Central memory CD8-positive, alpha-beta T cell (primary cell): Measurements from ENCODE around the gene GTSE1.

ENCODE experiments used
- ATAC-seq: fragments of 150-1000 bp; cut with Tn5 transposase; replicated peaks from 2 replicates; pipeline ENCODE4 v1.10.0; 2022; ENCODE audit warnings: mild to moderate bottlenecking, moderate FRiP score, moderate number of reproducible peaks; ENCODE audit not compliant: poor library complexity, severe bottlenecking; ENCODE audit errors: extremely low read depth
- DNase-seq, 2 donors: peaks; one replicate each; pipeline ENCODE4 v3.0.0; 2021; ENCODE audit warnings: low spot score in 2 of 2
- H3K27ac Mint-ChIP-seq: one replicate; pipeline ENCODE4 v1.8.0; 2022; ENCODE audit warnings: low read depth, mild to moderate bottlenecking, moderate library complexity, mixed read lengths
- H3K27me3 Mint-ChIP-seq: one replicate; pipeline ENCODE4 v1.8.0; 2022; ENCODE audit warnings: mixed read lengths
- H3K36me3 Mint-ChIP-seq: one replicate; pipeline ENCODE4 v1.8.0; 2022; ENCODE audit warnings: mild to moderate bottlenecking, moderate library complexity, mixed read lengths; ENCODE audit not compliant: insufficient read depth
- H3K4me1 Mint-ChIP-seq: one replicate; pipeline ENCODE4 v1.8.0; 2022; ENCODE audit warnings: mixed read lengths
- H3K4me3 Mint-ChIP-seq: one replicate; pipeline ENCODE4 v1.8.0; 2022; ENCODE audit warnings: mild to moderate bottlenecking, moderate library complexity, mixed read lengths
- H3K9me3 Mint-ChIP-seq: one replicate; pipeline ENCODE4 v1.8.0; 2022; ENCODE audit warnings: mixed read lengths

Gene GTSE1

GRCh38 chr22:46346680-46347405 lies 50.2 kb downstream of the GTSE1 start:
- ATAC-seq, result no peak
- Mint-ChIP-seq H3K4me3 (no peak overlapping the region), H3K4me1 (peaks cover 14% of the 10 kb centered on the region), H3K27ac (no peak overlapping the region), H3K9me3 (no peaks in the 10 kb centered on the region), H3K36me3 (peaks cover 71% of the 10 kb centered on the region), H3K27me3 (no peaks in the 10 kb centered on the region)
- no peak for DNase-seq

GRCh38 chr22:46347646-46348045 lies 51.0 kb downstream of the GTSE1 start:
- no peaks in the 10 kb centered on the region for H3K9me3 Mint-ChIP-seq
- no peak overlapping the region for H3K27ac Mint-ChIP-seq
- DNase-seq (no peak), ATAC-seq (no peak)
- H3K4me3 Mint-ChIP-seq, result no peak overlapping the region
- H3K27me3 Mint-ChIP-seq, result no peaks in the 10 kb centered on the region
- H3K36me3 Mint-ChIP-seq, result peaks cover 66% of the 10 kb centered on the region
- peaks cover 14% of the 10 kb centered on the region for H3K4me1 Mint-ChIP-seq

- ATAC-seq, result no peak
- H3K4me1 Mint-ChIP-seq, result peaks cover 14% of the 10 kb centered on the region
- DNase-seq, result no peak
- H3K4me3 Mint-ChIP-seq, result no peak overlapping the region
- no peaks in the 10 kb centered on the region for H3K9me3 Mint-ChIP-seq
- peaks cover 62% of the 10 kb centered on the region for H3K36me3 Mint-ChIP-seq
- H3K27ac Mint-ChIP-seq, result no peak overlapping the region
- no peaks in the 10 kb centered on the region for H3K27me3 Mint-ChIP-seq
Observed at GRCh38 chr22:46348099-46348695, 51.5 kb downstream of the GTSE1 start.

GRCh38 chr22:46349238-46349637 lies 52.6 kb downstream of the GTSE1 start:
- Mint-ChIP-seq H3K4me1 (peaks cover 10% of the 10 kb centered on the region), H3K9me3 (no peaks in the 10 kb centered on the region), H3K27me3 (no peaks in the 10 kb centered on the region), H3K36me3 (peaks cover 56% of the 10 kb centered on the region), H3K4me3 (no peak overlapping the region), H3K27ac (no peak overlapping the region)
- no peak for DNase-seq
- ATAC-seq, result no peak

GRCh38 chr22:46349681-46350080 lies 53.0 kb downstream of the GTSE1 start:
- no peaks in the 10 kb centered on the region for H3K9me3 Mint-ChIP-seq
- ATAC-seq (no peak), DNase-seq (no peak)
- H3K4me1 Mint-ChIP-seq, result peaks cover 6% of the 10 kb centered on the region
- H3K36me3 Mint-ChIP-seq, result peaks cover 54% of the 10 kb centered on the region
- H3K27me3 Mint-ChIP-seq, result no peaks in the 10 kb centered on the region
- H3K4me3 Mint-ChIP-seq, result no peak overlapping the region
- no peak overlapping the region for H3K27ac Mint-ChIP-seq

GRCh38 chr22:46350121-46350520 lies 53.5 kb downstream of the GTSE1 start:
- peaks cover 51% of the 10 kb centered on the region for H3K36me3 Mint-ChIP-seq

GRCh38 chr22:46350646-46351045 lies 54.0 kb downstream of the GTSE1 start:
- no peak overlapping the region for H3K4me3 Mint-ChIP-seq
- DNase-seq (no peak), ATAC-seq (no peak)
- H3K27me3 Mint-ChIP-seq, result no peaks in the 10 kb centered on the region
- peaks cover 12% of the 10 kb centered on the region for H3K4me1 Mint-ChIP-seq
- no peak overlapping the region for H3K27ac Mint-ChIP-seq
- no peaks in the 10 kb centered on the region for H3K9me3 Mint-ChIP-seq
- peaks cover 49% of the 10 kb centered on the region for H3K36me3 Mint-ChIP-seq

More at GRCh38 chr22:46350121-46350520, 53.5 kb downstream of the GTSE1 start:
- H3K27me3 Mint-ChIP-seq, result no peaks in the 10 kb centered on the region
- H3K27ac Mint-ChIP-seq, result no peak overlapping the region
- DNase-seq, result no peak
- H3K4me1 Mint-ChIP-seq, result peaks cover 6% of the 10 kb centered on the region
- H3K4me3 Mint-ChIP-seq, result no peak overlapping the region
- no peaks in the 10 kb centered on the region for H3K9me3 Mint-ChIP-seq
- no peak for ATAC-seq

- peaks cover 12% of the 10 kb centered on the region for H3K4me1 Mint-ChIP-seq
- DNase-seq (no peak), ATAC-seq (no peak)
- no peak overlapping the region for H3K27ac Mint-ChIP-seq
- H3K27me3 Mint-ChIP-seq, result no peaks in the 10 kb centered on the region
- no peaks in the 10 kb centered on the region for H3K9me3 Mint-ChIP-seq
- H3K36me3 Mint-ChIP-seq, result peaks cover 43% of the 10 kb centered on the region
- no peak overlapping the region for H3K4me3 Mint-ChIP-seq
Observed at GRCh38 chr22:46351131-46351735, 54.6 kb downstream of the GTSE1 start.

- DNase-seq (no peak), ATAC-seq (no peak)
- H3K27ac Mint-ChIP-seq, result no peak overlapping the region
- H3K9me3 Mint-ChIP-seq, result no peaks in the 10 kb centered on the region
- H3K4me1 Mint-ChIP-seq, result peaks cover 12% of the 10 kb centered on the region
- H3K4me3 Mint-ChIP-seq, result no peak overlapping the region
- H3K36me3 Mint-ChIP-seq, result peaks cover 40% of the 10 kb centered on the region
- no peaks in the 10 kb centered on the region for H3K27me3 Mint-ChIP-seq
Observed at GRCh38 chr22:46351767-46352166, 55.1 kb downstream of the GTSE1 start.

GRCh38 chr22:46352276-46352675 lies 55.6 kb downstream of the GTSE1 start:
- ATAC-seq, result no peak
- H3K36me3 Mint-ChIP-seq, result peaks cover 36% of the 10 kb centered on the region
- H3K4me1 Mint-ChIP-seq, result peaks cover 12% of the 10 kb centered on the region
- H3K4me3 Mint-ChIP-seq, result no peak overlapping the region
- no peak overlapping the region for H3K27ac Mint-ChIP-seq
- no peaks in the 10 kb centered on the region for H3K27me3 Mint-ChIP-seq
- no peaks in the 10 kb centered on the region for H3K9me3 Mint-ChIP-seq
- no peak for DNase-seq

- Mint-ChIP-seq H3K4me3 (no peak overlapping the region), H3K4me1 (peaks cover 12% of the 10 kb centered on the region), H3K27ac (no peak overlapping the region), H3K9me3 (no peaks in the 10 kb centered on the region), H3K27me3 (no peaks in the 10 kb centered on the region), H3K36me3 (peaks cover 30% of the 10 kb centered on the region)
- ATAC-seq (no peak), DNase-seq (no peak)
Observed at GRCh38 chr22:46352691-46353386, 56.2 kb downstream of the GTSE1 start.

GRCh38 chr22:46353483-46354105 lies 56.9 kb downstream of the GTSE1 start:
- H3K4me1 Mint-ChIP-seq, result peaks cover 12% of the 10 kb centered on the region
- DNase-seq (no peak), ATAC-seq (no peak)
- H3K9me3 Mint-ChIP-seq, result no peaks in the 10 kb centered on the region
- H3K27ac Mint-ChIP-seq, result peak overlapping the region; percentile 35
- peaks cover 25% of the 10 kb centered on the region for H3K36me3 Mint-ChIP-seq
- H3K4me3 Mint-ChIP-seq, result no peak overlapping the region
- no peaks in the 10 kb centered on the region for H3K27me3 Mint-ChIP-seq
